Heart left ventricle (tissue), 16 donors: ENCODE data around the gene TNFRSF13B. TPM values are rescaled to one million over a fixed set of nuclear protein-coding genes. Genes with fewer than 3 reads are reported as not detected.
A peak's percentile ranks its signal among the peaks of the same experiment; 100 is the strongest.

Experiments used
- ATAC-seq, 4 donors: fragments of 200-7000 bp; cut with Tn5 transposase; one replicate each; pipeline ENCODE4 v1.9.1; 2020 to 2022; ENCODE audit warnings: moderate library complexity in 4 of 4, mild to moderate bottlenecking in 3 of 4, moderate number of reproducible peaks in 1 of 4
- DNase-seq, 5 donors: peaks; one replicate each; pipeline ENCODE4 v3.0.0-alpha.2; 2020
- H3K27ac ChIP-seq, 12 donors: fragments of 200-600 bp; sonication (generic) in 4 of 12; one replicate each; pipeline versions ENCODE4 v1.5.0 to v1.8.0; 2016 to 2022; ENCODE audit warnings: mild to moderate bottlenecking in 2 of 12
- H3K27me3 ChIP-seq, 9 donors: fragments of 200-600 bp; sonication (generic) in 2 of 9; one replicate each; pipeline versions ENCODE4 v1.5.1 to v1.8.0; 2016 to 2022; ENCODE audit warnings: mild to moderate bottlenecking in 3 of 9
- H3K36me3 ChIP-seq, 9 donors: fragments of 200-600 bp; sonication (generic) in 2 of 9; one replicate each; pipeline versions ENCODE4 v1.5.0 to v1.8.0; 2018 to 2022; ENCODE audit warnings: mild to moderate bottlenecking in 2 of 9
- H3K4me1 ChIP-seq, 12 donors: fragments of 200-600 bp; sonication (generic) in 4 of 12; one replicate each; pipeline versions ENCODE4 v1.5.0 to v1.8.0; 2016 to 2022; ENCODE audit warnings: mild to moderate bottlenecking in 3 of 12
- H3K4me3 ChIP-seq, 12 donors: fragments of 200-600 bp; sonication (generic) in 4 of 12; one replicate each; pipeline versions ENCODE4 v1.5.0 to v1.8.0; 2017 to 2022; ENCODE audit warnings: mild to moderate bottlenecking in 9 of 12, moderate library complexity in 4 of 12
- H3K9me3 ChIP-seq, 12 donors: fragments of 200-600 bp; sonication (generic) in 4 of 12; one replicate each; pipeline versions ENCODE4 v1.5.0 to v1.8.0; 2016 to 2022; ENCODE audit warnings: mild to moderate bottlenecking in 1 of 12
- CTCF ChIP-seq, 12 donors: fragments of 200-600 bp; sonication (generic) in 4 of 12; IDR thresholded peaks; one replicate each; pipeline versions ENCODE4 v1.5.0 to v1.8.0; 2018 to 2022; ENCODE audit warnings: antibody characterized with exemption in 12 of 12, mild to moderate bottlenecking in 5 of 12
- POLR2A ChIP-seq, 2 donors: fragments of 450-650 bp; IDR thresholded peaks; one replicate each; pipeline ENCODE4 v1.6.1; 2017; ENCODE audit warnings: antibody characterized with exemption in 2 of 2, mild to moderate bottlenecking in 2 of 2, moderate library complexity in 2 of 2
- WGBS, 4 donors: extraction: QIAGEN DNeasy Blood & Tissue Kit in 2 of 4; methylation state at CpG; one replicate each; pipeline versions ENCODE4 v1.1.5 to v1.1.7; 2013 to 2018; 5-methylcytosine and 5-hydroxymethylcytosine counted together
- intact Hi-C, 10 donors: fragments of 100-400 bp; cut with DNase I; formaldehyde crosslinking; loops; one replicate each; pipeline versions ENCODE4 v1.11.1 to v1.14.2; 2022
- polyA plus RNA-seq, 2 donors: library from polyadenylated mRNA; stranded (reverse); fragments of 200-250 nt; gene quantifications; one replicate each; pipeline ENCODE4 v1.2.3, GENCODE V29; 2013
- total RNA-seq, 9 donors: library from RNA; depleted of rRNA in 2 of 9; stranded (reverse); fragments of >200 nt in 2 of 9; fragmentation: NEBNext Ultra II Directional in 3 of 9; extraction: Animal tissue kit (Norgen Biotek cat#: 25700) in 3 of 9; gene quantifications; one replicate each; pipeline versions ENCODE4 v1.1.0 to v1.2.4, GENCODE V29; 2016 to 2023
- donor health status: ischemic (EF 13 %, LVEDD 7.1; RV severe dilation, severe dysfunction).
- donor health status: healthy with polysubstance abuse.
- donor health status: DM: no; HTN: yes; CAD: no.
- donor health status: DM: no; HTN: no; CAD: no.
- donor health status: ischemic (EF 25% LVEDD 6.9; RV normal size, moderate dysfunction).
- donor health status: ischemic (EF 25% LVEDD 5.7; RV mildly dilated, moderate dysfunction).
- donor health status: healthy.
- donor health status: DM: yes; HTN: yes; CAD: no.
- donor health status: ischemic (EF 35%, LVEDD 5.7; RV mildly dilated, moderate dysfunction).
- donor health status: nonischemic (EF 11% LVEDD 7.7; RV severe dilation, severe dysfunction).
- donor health status: DM: yes; HTN: yes; CAD: no.
- donor health status: PGD.
- donor health status: ischemic (EF 29% LVEDD 5.4; RV normal size, mild dysfunction).
- donor health status: nonischemic (EF 23%, LVEDD 6.1; RV moderate dilation, normal function).

Gene TNFRSF13B
- total and polyA plus RNA-seq, 11 donors = not detected

- ATAC-seq = peak in 3 of 4 donors; percentile 24 to 31 (median 27)
- DNase-seq = peak in 1 of 5 donors; percentile 53
- WGBS, 4 donors = 64 to 68% (median 67%) methylated on average over 8 to 11 of the region's 11 CpGs
Observed at GRCh38 chr17:16915752-16916556, 56.0 kb downstream of the TNFRSF13B start.

DNA sequence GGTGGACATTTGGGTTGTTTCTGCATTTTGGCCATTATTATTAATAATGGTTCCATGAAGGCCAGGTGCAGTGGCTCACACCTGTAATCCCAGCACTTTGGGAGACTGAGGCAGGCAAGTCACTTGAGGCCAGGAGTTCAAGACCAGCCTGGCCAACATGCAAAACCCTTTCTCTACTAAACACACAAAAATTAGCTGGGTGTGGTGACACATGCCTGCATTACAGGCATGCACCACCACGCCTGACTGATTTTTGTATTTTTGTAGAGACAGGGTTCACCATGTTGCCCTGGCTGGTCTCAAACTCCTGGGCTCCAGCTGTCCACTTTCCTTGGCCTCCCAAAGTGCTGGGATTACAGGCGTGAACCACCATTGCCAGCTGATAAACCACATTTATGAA lies 58.5 kb downstream of the TNFRSF13B start:
- ATAC-seq = no peak

More at GRCh38 chr17:16915752-16916556, 56.0 kb downstream of the TNFRSF13B start:
- Histone ChIP-seq H3K9me3 (no peaks in the 10 kb centered on the region), H3K27me3 (no peaks in the 10 kb centered on the region), H3K4me3 (no peak overlapping the region), H3K4me1 (peaks cover 0 to 6% (median 0%) of the 10 kb centered on the region in 12 donors), H3K27ac (no peak overlapping the region), H3K36me3 (no peaks in the 10 kb centered on the region)
- intact Hi-C loops = no loop called here
- TF ChIP-seq POLR2A (IDR thresholded peaks at IDR 0.05) (no peak), CTCF (IDR thresholded peaks at IDR 0.05) (peak in 10 of 12 donors; percentile 26 to 50 (median 36))

DNA sequence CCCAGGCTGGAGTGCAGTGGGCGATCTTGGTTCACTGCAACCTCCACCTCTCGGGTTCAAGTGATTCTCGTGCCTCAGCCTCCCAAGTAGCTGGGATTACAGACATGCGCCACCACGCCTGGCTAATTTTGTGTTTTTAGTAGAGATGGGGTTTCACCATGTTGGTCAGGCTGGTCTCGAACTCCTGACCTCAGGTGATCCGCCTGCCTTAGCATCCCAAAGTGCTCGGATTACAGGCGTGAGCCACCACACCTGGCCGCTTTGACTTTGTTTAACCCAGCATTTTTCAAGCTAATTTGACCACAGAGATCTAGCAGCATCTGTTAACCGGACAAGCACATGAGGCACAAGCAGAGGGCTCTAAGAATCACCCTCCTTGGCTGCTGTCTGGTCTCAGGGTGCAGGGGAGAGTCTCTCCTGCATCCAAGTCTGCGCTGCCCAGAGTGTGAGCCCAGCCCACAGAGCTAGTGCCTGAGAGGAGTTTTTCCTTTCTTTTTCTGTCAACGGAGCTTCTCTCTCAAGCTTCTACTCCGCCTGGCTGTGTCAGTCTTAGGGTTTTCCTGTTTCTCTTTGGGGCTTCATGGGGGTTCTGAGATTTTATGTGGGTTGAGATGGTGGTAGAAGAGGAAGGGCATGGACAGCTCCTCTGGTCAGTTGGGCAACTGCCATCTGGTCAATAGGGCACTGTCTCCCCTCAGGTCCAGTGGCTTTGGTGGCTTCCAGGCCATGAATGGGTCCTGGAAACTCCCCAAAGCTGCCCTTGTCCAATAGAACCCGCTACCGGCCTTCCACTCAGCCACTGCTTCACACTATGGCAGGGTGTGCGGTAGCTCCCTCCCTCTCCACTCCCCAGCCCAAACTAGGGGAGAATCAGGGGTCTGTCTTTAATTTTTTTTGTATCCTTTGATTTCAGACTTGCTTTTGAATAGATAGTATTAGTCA lies 59.6 kb downstream of the TNFRSF13B start:
- no peak for ATAC-seq
- 83 to 88% (median 86%) methylated on average over 15 to 17 of the region's 17 CpGs for WGBS, 4 donors

More for the DNA sequence above, 58.5 kb downstream of the TNFRSF13B start:
- Histone ChIP-seq H3K27me3 (no peaks in the 10 kb centered on the region), H3K36me3 (no peaks in the 10 kb centered on the region), H3K27ac (no peak overlapping the region), H3K4me3 (no peak overlapping the region), H3K4me1 (peaks cover 0 to 6% (median 0%) of the 10 kb centered on the region in 12 donors), H3K9me3 (no peaks in the 10 kb centered on the region)
- TF ChIP-seq CTCF (IDR thresholded peaks at IDR 0.05) (no peak), POLR2A (IDR thresholded peaks at IDR 0.05) (no peak)
- WGBS, 4 donors = 92 to 100% (median 97%) methylated on average over 2 of the region's 2 CpGs
- no peak for DNase-seq
- intact Hi-C loops = no loop called here

More for the DNA sequence above, 59.6 kb downstream of the TNFRSF13B start:
- TF ChIP-seq CTCF (IDR thresholded peaks at IDR 0.05) (no peak), POLR2A (IDR thresholded peaks at IDR 0.05) (no peak)
- H3K27ac ChIP-seq = no peak overlapping the region
- no peaks in the 10 kb centered on the region for H3K27me3 ChIP-seq
- H3K36me3 ChIP-seq = no peaks in the 10 kb centered on the region
- H3K4me1 ChIP-seq = peaks cover 0 to 6% (median 0%) of the 10 kb centered on the region in 12 donors
- no peaks in the 10 kb centered on the region for H3K9me3 ChIP-seq
- intact Hi-C loops = no loop called here
- H3K4me3 ChIP-seq = no peak overlapping the region
- no peak for DNase-seq
